Astrocyte of the cerebellum (primary cell): ENCODE results near the gene MTA3.

Experiments used
- DNase-seq: peaks from one replicate; pipeline ENCODE4 v3.0.0-alpha.2; 2011; ENCODE audit warnings: low read depth
- H3K4me3 ChIP-seq: 2 replicates; pipeline ENCODE4 v1.5.1; 2011; ENCODE audit warnings: mild to moderate bottlenecking, low read depth, low read length, moderate library complexity
- CTCF ChIP-seq: IDR thresholded peaks from 2 replicates; pipeline ENCODE4 v1.5.1; 2012; ENCODE audit warnings: low read length, low read depth, moderate library complexity, mild to moderate bottlenecking; ENCODE audit errors: missing control alignments
- in situ Hi-C: cut with HindIII; loops from 2 replicates; pipeline ENCODE4 v1.10.0; 2017; ENCODE audit warnings: low sequenced_read_pairs

Gene MTA3

GRCh38 chr2:42771546-42772153 is 203.2 kb downstream of the MTA3 start:
- in situ Hi-C loops: no loop called here
- H3K4me3 ChIP-seq: no peak overlapping the region
- TF ChIP-seq CTCF: no peak
- DNase-seq: no peak

DNA sequence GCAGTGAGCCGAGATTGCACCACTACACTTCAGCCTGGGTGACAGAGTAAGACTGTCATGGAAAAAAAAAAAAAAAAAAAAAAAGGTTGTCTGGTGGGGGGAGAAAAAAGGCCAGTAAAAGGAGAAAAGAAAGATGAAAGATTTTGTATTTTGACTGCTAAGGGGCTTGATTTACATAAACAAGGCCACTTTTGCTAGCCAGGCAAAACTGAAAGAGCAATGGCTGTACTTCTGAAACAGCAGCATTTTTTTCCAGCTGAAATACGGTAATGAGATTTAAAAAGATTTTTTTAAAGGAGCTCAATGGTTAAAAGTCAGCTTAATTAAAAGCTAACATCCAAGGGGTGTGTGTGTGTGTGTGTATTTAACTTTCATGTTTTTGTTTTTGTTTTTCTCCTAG is 206.8 kb downstream of the MTA3 start:
- H3K4me3 ChIP-seq: no peak overlapping the region
- no peak for DNase-seq
- in situ Hi-C loops: no loop called here
- no peak for TF ChIP-seq CTCF

DNA sequence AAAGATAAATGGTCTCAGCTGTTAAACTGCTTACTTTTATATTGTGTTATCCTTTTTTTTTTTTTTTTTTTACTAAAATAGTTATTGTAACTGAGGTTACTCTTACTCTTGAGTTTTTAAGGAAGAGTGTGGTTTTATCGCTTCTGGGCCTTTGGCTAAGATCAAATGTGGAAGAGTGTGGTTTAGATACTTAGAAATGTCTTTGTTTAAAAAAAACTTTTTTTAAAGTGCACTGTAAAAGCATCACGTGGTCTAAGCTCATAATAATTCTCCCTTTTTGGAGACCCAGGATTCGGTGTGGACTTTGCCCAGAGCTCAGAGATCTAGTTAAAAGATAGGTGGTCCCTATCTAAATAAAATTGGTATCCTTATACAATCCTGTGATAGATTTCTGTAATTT is 207.4 kb downstream of the MTA3 start:
- in situ Hi-C loops: no loop called here

GRCh38 chr2:42777883-42778805 is 209.7 kb downstream of the MTA3 start:
- in situ Hi-C loops: no loop called here
- no peak for DNase-seq
- no peak for TF ChIP-seq CTCF
- H3K4me3 ChIP-seq: no peak overlapping the region

More for the DNA sequence above, 207.4 kb downstream of the MTA3 start:
- DNase-seq: no peak
- H3K4me3 ChIP-seq: no peak overlapping the region
- TF ChIP-seq CTCF: no peak

- in situ Hi-C loops: no loop called here
- no peak for DNase-seq
- H3K4me3 ChIP-seq: no peak overlapping the region
- no peak for TF ChIP-seq CTCF
These were observed 212.7 kb downstream of the MTA3 start for GRCh38 chr2:42781181-42781580.

- no peak for DNase-seq
- no peak for TF ChIP-seq CTCF
- in situ Hi-C loops: no loop called here
- no peak overlapping the region for H3K4me3 ChIP-seq
These were observed 215.1 kb downstream of the MTA3 start for GRCh38 chr2:42783511-42783910.
